Measurements from ENCODE around the gene CKAP5. TPM values are rescaled to one million over a fixed set of nuclear protein-coding genes. Genes with fewer than 3 reads are reported as not detected.

CKAP5 gene
- total RNA-seq, 3 donors from 2014 or later: 32.1 to 45.2 (median 41.4) TPM

DNA sequence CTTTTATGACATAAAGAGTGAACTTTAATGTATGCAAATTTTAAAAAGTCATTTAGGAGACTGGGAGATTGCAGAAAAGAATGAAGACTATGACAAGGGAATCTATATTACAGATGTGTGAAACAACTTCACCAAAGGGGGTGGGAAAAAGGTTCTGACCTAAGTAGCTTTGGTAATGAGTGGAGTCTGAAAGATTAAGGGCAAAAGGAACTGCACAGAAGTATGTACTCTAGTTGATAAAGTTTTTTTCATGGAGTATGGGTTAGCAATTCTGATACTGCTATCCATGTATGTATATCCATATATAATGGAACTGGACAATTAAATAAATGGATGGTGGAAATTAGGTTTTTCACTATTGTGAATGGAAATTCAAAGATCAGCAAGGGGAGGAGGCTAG, 9.2 kb downstream of the CKAP5 start:
- Histone ChIP-seq H3K27ac (no peak overlapping the region), H3K4me3 (no peak overlapping the region), H3K27me3 (no peaks in the 10 kb centered on the region), H3K4me1 (no peaks in the 10 kb centered on the region), H3K36me3 (no peaks in the 10 kb centered on the region), H3K9me3 (no peaks in the 10 kb centered on the region)
- no peak for DNase-seq (ENCODE audit: low spot score in 2 of 2)
- TF ChIP-seq POLR2A (IDR thresholded peaks at IDR 0.05) (no peak), POLR2AphosphoS5 (IDR thresholded peaks at IDR 0.05) (no peak)
- TF ChIP-seq, protein P1, sequence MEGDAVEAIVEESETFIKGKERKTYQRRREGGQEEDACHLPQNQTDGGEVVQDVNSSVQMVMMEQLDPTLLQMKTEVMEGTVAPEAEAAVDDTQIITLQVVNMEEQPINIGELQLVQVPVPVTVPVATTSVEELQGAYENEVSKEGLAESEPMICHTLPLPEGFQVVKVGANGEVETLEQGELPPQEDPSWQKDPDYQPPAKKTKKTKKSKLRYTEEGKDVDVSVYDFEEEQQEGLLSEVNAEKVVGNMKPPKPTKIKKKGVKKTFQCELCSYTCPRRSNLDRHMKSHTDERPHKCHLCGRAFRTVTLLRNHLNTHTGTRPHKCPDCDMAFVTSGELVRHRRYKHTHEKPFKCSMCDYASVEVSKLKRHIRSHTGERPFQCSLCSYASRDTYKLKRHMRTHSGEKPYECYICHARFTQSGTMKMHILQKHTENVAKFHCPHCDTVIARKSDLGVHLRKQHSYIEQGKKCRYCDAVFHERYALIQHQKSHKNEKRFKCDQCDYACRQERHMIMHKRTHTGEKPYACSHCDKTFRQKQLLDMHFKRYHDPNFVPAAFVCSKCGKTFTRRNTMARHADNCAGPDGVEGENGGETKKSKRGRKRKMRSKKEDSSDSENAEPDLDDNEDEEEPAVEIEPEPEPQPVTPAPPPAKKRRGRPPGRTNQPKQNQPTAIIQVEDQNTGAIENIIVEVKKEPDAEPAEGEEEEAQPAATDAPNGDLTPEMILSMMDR (IDR thresholded peaks at IDR 0.05): no peak
- intact Hi-C loops (cut with DNase I; ENCODE audit: low total_unique reads): no loop called here

DNA sequence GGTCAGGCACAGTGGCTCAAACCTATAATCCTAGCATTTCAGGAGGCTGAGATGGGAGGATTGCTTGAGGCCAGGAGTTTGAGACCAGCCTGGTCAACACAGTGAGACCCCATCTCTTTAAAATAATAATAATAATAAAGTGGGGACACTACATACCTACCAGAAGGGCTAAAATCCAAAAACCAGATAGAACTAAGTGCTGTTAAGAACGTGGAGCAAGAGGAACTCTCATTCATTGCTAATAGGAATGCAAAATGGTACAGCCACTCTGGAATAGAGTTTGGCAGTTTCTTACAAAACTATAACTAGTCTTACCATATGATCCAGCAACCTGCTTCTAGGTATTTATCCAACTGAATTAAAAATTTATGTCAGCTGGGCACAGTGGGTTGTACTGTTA, 9.6 kb downstream of the CKAP5 start:
- H3K4me1 ChIP-seq: no peaks in the 10 kb centered on the region
- no peak overlapping the region for H3K27ac ChIP-seq
- H3K27me3 ChIP-seq: no peaks in the 10 kb centered on the region
- H3K9me3 ChIP-seq: no peaks in the 10 kb centered on the region
- H3K4me3 ChIP-seq: no peak overlapping the region
- intact Hi-C loops (cut with DNase I; ENCODE audit: low total_unique reads): no loop called here
- H3K36me3 ChIP-seq: no peaks in the 10 kb centered on the region
- no peak for DNase-seq (ENCODE audit: low spot score in 2 of 2)
- TF ChIP-seq POLR2AphosphoS5 (IDR thresholded peaks at IDR 0.05): no peak
- TF ChIP-seq, protein P1 (IDR thresholded peaks at IDR 0.05): no peak
- no peak for TF ChIP-seq POLR2A (IDR thresholded peaks at IDR 0.05)

DNA sequence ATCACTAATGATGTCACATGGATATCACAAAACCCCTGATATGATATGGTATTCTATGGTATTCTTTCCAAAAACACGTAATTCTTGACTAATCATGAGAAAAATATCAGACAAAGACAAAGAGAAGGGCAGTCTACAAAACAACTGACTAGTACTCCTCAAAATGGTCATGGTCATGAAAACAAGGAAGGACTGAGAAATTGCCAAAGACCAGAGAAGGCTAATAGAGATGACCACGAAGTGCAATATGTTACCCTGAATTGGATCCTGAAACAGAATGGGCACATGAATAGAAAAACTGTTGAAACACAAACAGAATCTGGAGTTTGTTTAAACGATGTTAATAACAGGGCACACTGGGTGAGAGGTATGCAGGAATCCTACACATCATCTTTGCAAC, 10.2 kb downstream of the CKAP5 start:
- H3K4me3 ChIP-seq: no peak overlapping the region
- no peaks in the 10 kb centered on the region for H3K4me1 ChIP-seq
- DNase-seq (ENCODE audit: low spot score in 2 of 2): no peak
- no peaks in the 10 kb centered on the region for H3K27me3 ChIP-seq
- no peak overlapping the region for H3K27ac ChIP-seq
- H3K9me3 ChIP-seq: no peaks in the 10 kb centered on the region
- TF ChIP-seq, protein P1 (IDR thresholded peaks at IDR 0.05): no peak
- TF ChIP-seq POLR2A (IDR thresholded peaks at IDR 0.05) (no peak), POLR2AphosphoS5 (IDR thresholded peaks at IDR 0.05) (no peak)
- intact Hi-C loops (cut with DNase I; ENCODE audit: low total_unique reads): no loop called here
- H3K36me3 ChIP-seq: no peaks in the 10 kb centered on the region

DNA sequence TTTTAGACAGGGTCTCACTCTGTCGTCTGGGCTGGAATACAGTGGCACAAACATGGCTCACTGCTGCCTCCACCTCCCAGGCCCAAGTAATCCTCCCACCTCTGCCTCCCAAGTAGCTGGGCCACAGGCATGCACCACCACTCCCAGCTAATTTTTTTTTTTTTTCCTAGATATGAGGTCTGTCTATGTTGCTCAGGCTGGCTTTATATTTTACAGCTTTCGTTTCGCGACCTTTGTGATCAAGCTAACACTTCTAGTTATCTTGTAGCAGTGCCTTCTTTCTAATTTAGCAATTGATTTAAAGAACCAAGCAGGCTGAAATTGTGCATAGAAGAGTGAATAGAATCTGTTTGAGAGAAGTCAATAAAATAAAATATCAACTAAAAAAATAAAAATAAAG, 11.3 kb downstream of the CKAP5 start:
- Histone ChIP-seq H3K9me3 (no peaks in the 10 kb centered on the region), H3K27ac (no peak overlapping the region), H3K4me3 (no peak overlapping the region), H3K4me1 (no peaks in the 10 kb centered on the region), H3K27me3 (no peaks in the 10 kb centered on the region), H3K36me3 (no peaks in the 10 kb centered on the region)
- DNase-seq (ENCODE audit: low spot score in 2 of 2): no peak
- intact Hi-C loops (cut with DNase I; ENCODE audit: low total_unique reads): no loop called here
- TF ChIP-seq POLR2A (IDR thresholded peaks at IDR 0.05): no peak
- TF ChIP-seq, protein P1 (IDR thresholded peaks at IDR 0.05): no peak
- no peak for TF ChIP-seq POLR2AphosphoS5 (IDR thresholded peaks at IDR 0.05)

DNA sequence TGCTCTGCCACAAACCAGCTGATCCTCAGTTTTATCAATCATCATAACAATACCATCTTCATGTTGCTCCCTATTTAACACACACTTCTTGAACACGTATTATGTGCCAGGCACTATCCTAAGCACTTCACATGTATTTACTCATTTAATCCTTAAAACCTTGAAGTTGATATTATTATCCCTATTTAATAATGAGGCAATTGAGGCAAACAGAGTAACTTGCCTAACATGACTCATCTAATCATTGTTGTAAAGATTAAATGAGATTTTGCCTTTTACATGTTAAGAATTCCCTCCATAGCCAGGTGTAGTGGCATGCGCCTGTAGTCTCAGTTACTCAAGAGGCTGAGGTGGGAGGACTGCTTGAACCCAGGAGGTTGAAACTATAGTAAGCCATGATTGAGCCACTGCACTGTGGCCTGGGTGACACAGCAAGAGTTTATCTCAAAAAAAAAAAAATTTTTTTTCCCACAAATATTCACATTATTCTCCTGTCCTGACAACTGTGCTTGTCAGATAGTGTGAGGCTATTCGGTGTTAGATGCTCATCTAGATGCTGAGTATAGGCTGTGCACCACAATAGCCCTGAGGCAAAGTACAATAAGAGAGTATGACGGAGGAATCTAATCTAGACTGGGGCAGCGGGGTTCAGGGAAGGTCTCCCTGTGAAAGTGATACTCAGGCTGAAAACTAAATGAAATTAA, 13.4 kb downstream of the CKAP5 start:
- TF ChIP-seq, protein P1 (IDR thresholded peaks at IDR 0.05): no peak
- no peaks in the 10 kb centered on the region for H3K27me3 ChIP-seq
- intact Hi-C loops (cut with DNase I; ENCODE audit: low total_unique reads): no loop called here
- no peak for DNase-seq (ENCODE audit: low spot score in 2 of 2)
- no peak overlapping the region for H3K4me3 ChIP-seq
- H3K27ac ChIP-seq: no peak overlapping the region
- no peaks in the 10 kb centered on the region for H3K9me3 ChIP-seq
- no peaks in the 10 kb centered on the region for H3K4me1 ChIP-seq
- H3K36me3 ChIP-seq: no peaks in the 10 kb centered on the region
